D341Med (cell line): ENCODE results near the gene MBTPS1.
"Not testable (repeated sequence)": the region's sequence is repeated elsewhere in the genome, so short reads cannot be mapped to it uniquely, and the experiment has no call there.

Source experiments
- DNase-seq: peaks from one replicate; pipeline ENCODE4 v3.0.0; 2012; ENCODE audit warnings: low spot score

MBTPS1 gene

DNA sequence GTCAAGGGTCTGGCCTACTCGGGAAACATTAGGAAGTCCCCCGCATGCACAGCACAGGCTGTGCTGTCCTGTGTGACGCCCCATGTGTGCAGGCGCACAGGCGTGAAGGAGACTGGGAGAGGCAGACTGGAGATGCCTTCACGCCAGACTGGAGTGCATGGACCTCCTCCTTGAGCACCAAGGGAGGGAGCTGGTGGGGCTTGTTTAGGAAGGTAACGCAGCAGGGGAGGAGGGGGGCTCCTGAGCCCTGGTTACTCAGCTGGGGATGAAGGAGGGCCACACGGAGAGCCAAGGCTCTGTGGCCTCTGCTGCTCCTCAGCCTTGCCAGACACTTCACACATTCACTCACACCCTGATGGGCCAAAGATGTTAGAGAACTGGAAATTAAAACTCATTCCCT lies 20.5 kb upstream of the MBTPS1 start:
- DNase-seq, result no peak

- DNase-seq, result no peak
Measured at GRCh38 chr16:84136331-84137125, 19.8 kb upstream of the MBTPS1 start.

GRCh38 chr16:84132527-84133285 lies 16.0 kb upstream of the MBTPS1 start:
- no peak for DNase-seq

DNA sequence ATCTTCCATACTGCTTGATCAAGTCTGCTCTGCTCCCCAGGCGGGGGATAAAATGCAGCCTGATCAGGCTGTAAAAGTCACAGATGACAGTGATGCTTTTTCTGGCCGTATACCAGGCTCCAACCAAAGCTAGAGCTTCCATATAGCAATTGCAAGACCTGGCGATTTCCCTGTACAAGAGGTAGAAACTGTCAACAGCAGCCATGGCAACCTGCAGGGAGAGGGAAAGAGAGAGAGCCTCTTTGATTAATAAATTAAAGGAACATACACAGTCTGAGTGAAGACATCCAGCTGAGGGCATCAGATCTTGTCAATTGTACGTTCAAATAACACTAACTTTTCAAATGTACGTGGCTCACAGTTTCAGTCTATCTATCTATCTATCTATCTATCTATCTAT lies 14.4 kb upstream of the MBTPS1 start:
- no peak for DNase-seq

DNA sequence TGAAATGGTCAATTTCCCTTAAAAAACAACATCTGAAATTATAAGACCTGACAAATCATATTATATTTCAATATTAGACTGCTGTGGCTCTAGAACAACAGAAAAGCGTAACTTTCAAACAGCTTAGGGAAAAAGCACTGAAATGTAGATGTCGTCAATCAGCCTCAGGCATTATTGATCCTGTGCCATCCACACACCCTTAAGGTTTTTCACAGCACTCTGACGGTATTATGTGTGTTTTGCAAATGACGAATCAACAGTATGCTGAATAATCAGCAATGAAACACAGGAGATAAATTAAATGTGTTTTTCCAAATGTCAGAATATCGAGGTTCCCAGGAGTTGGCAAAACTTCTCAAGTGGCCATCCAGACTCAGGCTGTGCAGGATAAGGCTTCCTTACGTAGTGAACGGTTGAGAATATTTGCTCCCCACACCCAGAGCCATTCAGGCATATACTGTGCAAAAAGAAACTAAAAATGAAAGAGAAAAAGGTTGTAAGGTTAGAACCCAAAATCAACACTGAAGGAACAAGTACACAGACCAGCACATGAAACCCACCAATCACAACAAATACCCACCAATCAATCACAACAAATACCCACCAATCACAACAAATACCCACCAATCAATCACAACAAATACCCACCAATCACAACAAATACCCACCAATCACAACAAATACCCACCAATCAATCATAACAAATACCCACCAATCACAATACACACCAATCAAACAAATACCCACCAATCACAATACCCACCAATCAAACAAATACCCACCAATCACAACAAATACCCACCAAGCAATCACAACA lies 7.7 kb upstream of the MBTPS1 start:
- no peak for DNase-seq

DNA sequence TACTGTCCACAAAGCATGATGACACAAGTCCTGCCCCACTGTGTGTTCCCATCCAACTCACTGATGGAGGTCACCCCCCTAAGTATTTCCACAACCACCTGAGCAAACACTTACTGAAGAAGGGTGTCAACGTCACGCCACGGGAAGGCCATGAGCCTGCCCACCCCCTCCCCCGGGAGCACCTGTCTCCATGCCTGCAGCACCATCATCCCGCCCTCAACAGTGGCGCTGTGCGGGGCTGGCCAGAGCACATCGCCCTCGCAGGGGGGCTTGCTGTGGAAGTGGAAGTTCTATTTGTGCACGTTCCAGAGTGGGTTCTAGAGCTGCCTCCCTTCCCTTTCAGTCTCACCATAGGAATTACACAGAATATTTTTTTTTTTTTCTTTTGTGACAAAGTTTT lies 4.3 kb upstream of the MBTPS1 start:
- DNase-seq, result no peak

- no peak for DNase-seq
Measured at GRCh38 chr16:84120023-84120422, 3.3 kb upstream of the MBTPS1 start.

GRCh38 chr16:84119368-84119767 lies 2.6 kb upstream of the MBTPS1 start:
- no peak for DNase-seq

GRCh38 chr16:84118315-84118714 lies 1.6 kb upstream of the MBTPS1 start:
- not testable (repeated sequence) for DNase-seq

- peak; percentile 47 for DNase-seq
Measured at GRCh38 chr16:84117494-84117843, 727 bp upstream of the MBTPS1 start.

DNA sequence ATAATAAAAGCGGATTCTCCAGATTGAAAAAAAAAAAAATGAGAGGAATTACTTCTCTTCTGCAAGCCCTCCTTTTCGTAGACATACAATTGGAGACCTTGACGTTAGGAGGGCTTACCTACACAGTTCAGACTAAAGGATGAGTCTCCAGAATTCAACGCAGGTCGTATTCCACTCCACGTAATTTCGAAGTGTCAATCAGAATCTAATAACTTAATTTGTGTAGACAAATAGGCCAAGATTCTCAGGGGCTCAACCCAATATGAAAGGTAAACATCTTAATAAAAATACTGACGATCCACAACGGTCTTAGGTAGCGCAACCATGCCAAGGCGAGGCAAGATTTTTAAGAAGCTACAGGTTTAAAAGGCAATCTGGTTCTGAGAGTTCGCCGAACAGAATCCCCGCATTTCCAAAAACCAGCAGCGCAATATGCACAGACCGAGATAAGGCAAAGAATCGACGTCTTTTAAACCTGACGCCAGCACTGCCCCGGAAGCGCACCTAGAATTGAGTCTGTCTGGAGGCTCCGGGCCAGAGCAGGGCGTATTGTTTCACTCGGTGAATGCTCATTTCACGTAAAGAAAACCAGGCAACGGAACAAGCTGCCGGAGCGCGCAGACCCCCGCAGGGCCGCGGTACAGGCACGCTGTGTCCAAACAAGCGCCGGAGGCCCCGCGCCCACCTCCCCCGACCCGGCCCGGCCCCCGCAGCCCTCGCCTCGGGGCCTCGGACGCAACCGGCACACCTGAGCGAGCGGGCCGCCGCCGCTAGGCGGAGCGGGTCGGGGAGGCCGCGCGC lies 623 bp downstream of the MBTPS1 start:
- no peak for DNase-seq

- not testable (repeated sequence) for DNase-seq
Measured at GRCh38 chr16:84111949-84112348, 4.8 kb downstream of the MBTPS1 start.

DNA sequence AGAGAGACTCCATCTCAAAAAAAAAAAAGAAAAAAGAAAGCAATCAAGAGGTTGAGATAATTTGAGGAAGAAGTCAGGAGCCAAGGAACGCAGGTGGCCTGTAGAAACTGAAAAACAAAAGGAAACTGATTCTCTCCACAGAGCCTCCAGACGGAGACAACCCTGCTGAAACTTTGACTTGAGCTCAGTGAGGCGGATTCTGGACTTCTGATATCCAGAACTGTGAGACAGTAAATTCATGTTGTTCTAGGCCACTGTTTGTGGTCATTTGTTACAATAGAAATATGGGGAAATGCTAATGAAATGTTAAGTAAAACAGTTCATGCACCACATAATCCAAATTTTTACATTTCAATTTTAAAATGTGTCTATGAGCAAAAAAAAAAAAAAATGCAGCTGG lies 5.2 kb downstream of the MBTPS1 start:
- DNase-seq, result no peak

DNA sequence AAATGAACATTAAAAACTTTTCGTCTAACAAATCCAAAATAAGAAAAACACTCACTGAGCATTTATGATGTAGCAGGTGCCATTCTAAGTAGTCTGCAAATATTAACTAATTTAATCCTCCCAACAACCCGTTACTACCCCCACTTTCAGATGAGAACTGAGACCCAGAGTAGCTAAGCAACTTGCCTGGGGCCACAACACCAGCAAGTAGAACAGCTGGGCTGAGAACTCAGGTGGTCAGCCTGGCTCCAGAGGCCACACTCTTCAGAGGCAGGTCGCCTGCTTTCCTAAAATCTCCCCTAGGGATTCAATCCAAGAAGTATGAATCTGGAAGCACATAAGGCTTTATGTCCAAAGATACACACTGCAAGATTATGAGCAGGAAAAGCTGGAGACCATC lies 6.2 kb downstream of the MBTPS1 start:
- no peak for DNase-seq

DNA sequence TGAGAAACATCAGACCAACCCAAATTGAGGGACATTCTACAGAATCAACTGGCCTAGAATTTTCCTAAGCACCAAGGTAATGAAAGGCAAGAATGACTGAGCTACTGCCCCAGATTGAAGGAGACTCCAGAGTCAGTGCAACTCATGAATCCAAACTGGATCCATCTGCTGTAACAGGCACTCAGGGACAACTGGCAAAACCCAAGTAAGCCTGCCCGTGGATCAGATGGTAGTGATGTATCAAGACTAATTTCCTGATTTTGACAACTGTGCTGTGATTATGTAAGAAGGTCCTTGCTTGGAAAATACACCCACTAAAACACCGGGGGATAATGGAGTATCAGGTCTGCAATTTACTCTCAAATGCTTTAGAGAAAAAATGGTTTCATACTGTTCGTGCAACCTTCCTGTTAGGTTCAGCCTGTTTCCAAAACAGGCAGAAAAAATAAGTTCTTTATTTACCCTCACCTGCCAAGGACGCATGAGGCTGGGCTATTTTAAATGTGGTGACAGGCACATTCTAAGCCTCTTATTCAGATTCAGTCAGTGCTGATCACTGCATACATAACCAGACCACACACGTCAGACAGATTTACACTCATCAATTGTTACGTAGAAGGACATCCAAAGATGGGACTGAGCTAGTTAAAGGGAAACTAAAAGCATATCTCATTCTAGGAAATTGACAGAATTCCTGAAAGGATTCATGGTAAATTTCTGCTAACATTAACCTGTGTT lies 7.0 kb downstream of the MBTPS1 start:
- DNase-seq, result no peak

GRCh38 chr16:84107921-84108320 lies 8.8 kb downstream of the MBTPS1 start:
- DNase-seq, result no peak

- DNase-seq, result no peak
Measured at GRCh38 chr16:84105948-84106740, 10.6 kb downstream of the MBTPS1 start.

DNA sequence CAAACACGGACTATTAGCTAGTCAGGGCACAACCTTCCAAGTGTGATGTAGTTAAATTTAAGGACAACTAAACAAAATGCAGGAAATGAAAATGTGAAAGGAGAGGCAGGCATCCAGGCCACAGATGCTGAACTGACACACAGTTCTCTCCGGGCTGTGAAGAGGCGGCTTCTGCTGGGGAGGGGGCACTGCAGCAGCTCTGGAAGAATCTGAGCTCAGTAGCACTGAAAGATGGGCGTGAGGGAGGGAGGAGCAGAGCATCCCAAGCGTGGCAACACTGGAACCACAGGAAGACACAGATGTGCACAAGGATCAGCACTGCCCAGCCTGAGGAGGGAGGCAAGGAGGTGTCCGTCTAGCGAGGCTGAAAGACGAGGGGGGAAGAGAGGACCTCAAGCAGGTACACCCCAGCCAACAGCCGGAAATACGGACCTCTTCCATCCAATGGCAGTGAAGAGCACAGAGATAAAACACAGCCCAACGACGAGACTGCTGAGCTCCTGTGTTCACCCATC lies 11.4 kb downstream of the MBTPS1 start:
- DNase-seq, result no peak

DNA sequence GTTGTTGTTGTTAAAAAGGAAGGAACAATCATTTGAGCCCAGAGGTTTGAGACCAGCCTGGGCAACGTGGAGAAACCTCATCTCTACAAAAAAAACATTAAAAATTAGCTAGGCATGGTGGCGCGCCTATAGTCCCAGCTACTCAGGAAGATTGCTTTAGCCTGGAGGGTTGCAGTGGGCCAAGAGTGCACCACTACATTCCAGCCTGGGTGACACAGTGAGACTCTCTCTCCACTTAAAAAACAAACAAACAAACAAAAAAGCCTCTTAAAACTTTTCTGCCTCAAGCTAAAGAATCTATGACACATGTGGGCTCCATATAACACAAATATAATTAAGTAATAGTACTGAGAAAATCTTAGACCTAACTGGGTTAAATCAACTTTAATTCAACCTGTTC lies 12.5 kb downstream of the MBTPS1 start:
- DNase-seq, result no peak

DNA sequence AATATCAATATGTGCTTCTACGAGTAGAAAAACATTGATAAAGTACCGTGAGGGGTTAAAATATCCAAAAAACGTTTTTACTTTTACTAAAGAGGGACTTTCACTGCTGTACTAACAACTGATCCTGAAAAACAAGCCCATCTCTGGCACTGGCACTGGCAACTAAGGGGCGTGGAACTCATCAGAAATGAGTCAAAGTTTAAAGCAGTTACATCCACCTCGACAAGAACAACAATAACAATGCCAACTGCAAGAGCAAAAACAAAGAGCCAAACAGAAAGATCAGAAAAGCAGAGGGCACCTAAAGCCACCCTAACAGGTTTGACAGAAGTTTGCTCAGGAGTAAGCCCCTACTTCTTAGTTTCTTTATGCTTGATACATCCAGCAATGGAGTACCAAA lies 13.1 kb downstream of the MBTPS1 start:
- DNase-seq, result no peak
